Neural cell (in vitro differentiated cells): Measurements from ENCODE around the gene CPA3. TPM values are rescaled to one million over a fixed set of nuclear protein-coding genes. Genes with fewer than 3 reads are reported as not detected.

ENCODE experiments used
- H2AFZ ChIP-seq: fragments of 200-600, 300-800 bp; sonication (generic), shearing (Covaris generic); 2 replicates; pipeline ENCODE4 v1.6.0; 2014; ENCODE audit warnings: low read depth, mild to moderate bottlenecking, antibody characterized with exemption, low read length, moderate library complexity
- H3F3A ChIP-seq: fragments of 200-600 bp; shearing (Covaris generic); 2 replicates; pipeline ENCODE4 v1.6.1; 2016; ENCODE audit warnings: mild to moderate bottlenecking, moderate library complexity, mixed read lengths, antibody characterized with exemption, low read length; ENCODE audit not compliant: insufficient read depth, poor library complexity, severe bottlenecking
- H3K27ac ChIP-seq: fragments of 200-600, 300-800 bp; sonication (generic), shearing (Covaris generic); 2 replicates; pipeline ENCODE4 v1.5.1; 2014; ENCODE audit warnings: mild to moderate bottlenecking, low read length, moderate library complexity
- H3K27me3 ChIP-seq: fragments of 300-800, 200-600 bp; sonication (generic), shearing (Covaris generic); 2 replicates; pipeline ENCODE4 v1.6.0; 2014; ENCODE audit warnings: mild to moderate bottlenecking, low read depth, low read length, moderate library complexity; ENCODE audit not compliant: insufficient read depth
- H3K36me3 ChIP-seq: fragments of 300-800, 200-600 bp; sonication (generic), shearing (Covaris generic); 2 replicates; pipeline ENCODE4 v1.5.1; 2014; ENCODE audit warnings: mild to moderate bottlenecking, antibody characterized with exemption, low read length, moderate library complexity; ENCODE audit not compliant: insufficient read depth
- H3K4me2 ChIP-seq: fragments of 300-800, 200-600 bp; sonication (generic), shearing (Covaris generic); 2 replicates; pipeline ENCODE4 v1.6.0; 2014; ENCODE audit warnings: mild to moderate bottlenecking, low read length
- H3K4me3 ChIP-seq: fragments of 300-800, 200-600 bp; sonication (generic), shearing (Covaris generic); 2 replicates; pipeline ENCODE4 v1.5.1; 2014; ENCODE audit warnings: mild to moderate bottlenecking, low read length, moderate library complexity
- H3K79me2 ChIP-seq: fragments of 200-600 bp; shearing (Covaris generic); replicated peaks from 2 replicates; pipeline ENCODE4 v1.6.0; 2014; ENCODE audit warnings: mild to moderate bottlenecking, low read length, moderate library complexity; ENCODE audit not compliant: insufficient read depth
- H3K9ac ChIP-seq: fragments of 300-800, 200-600 bp; sonication (generic), shearing (Covaris generic); 2 replicates; pipeline ENCODE4 v1.6.1; 2016; ENCODE audit warnings: mild to moderate bottlenecking, low read length, mixed read lengths
- H3K9me2 ChIP-seq: fragments of 200-600 bp; shearing (Covaris generic); 2 replicates; pipeline ENCODE4 v1.6.1; 2016; ENCODE audit warnings: mild to moderate bottlenecking, low read length, mixed read lengths; ENCODE audit not compliant: insufficient read depth
- H3K9me3 ChIP-seq: fragments of 200-600, 300-800 bp; sonication (generic), shearing (Covaris generic); 2 replicates; pipeline ENCODE4 v1.6.1; 2016; ENCODE audit warnings: mild to moderate bottlenecking, mixed run types, low read length, moderate library complexity, mixed read lengths
- H4K20me1 ChIP-seq: fragments of 200-600 bp; shearing (Covaris generic); 2 replicates; pipeline ENCODE4 v1.6.1; 2016; ENCODE audit warnings: mild to moderate bottlenecking, mixed run types; ENCODE audit not compliant: insufficient read depth
- EP300 ChIP-seq: fragments of 450-650 bp; conservative IDR thresholded peaks from 2 replicates; pipeline ENCODE4 v1.6.1; 2014; ENCODE audit warnings: antibody characterized with exemption, mild to moderate bottlenecking, moderate library complexity; ENCODE audit not compliant: poor library complexity, severe bottlenecking
- EZH2 ChIP-seq: fragments of 200-600, 300-800 bp; shearing (Covaris generic), sonication (generic); IDR thresholded peaks from 2 replicates; pipeline ENCODE4 v1.6.1; 2014; ENCODE audit warnings: antibody characterized with exemption, low read length, borderline replicate concordance, mild to moderate bottlenecking; ENCODE audit not compliant: insufficient read depth, poor library complexity, severe bottlenecking
- MXI1 ChIP-seq: fragments of 450-650 bp; conservative IDR thresholded peaks from 2 replicates; pipeline ENCODE4 v1.6.1; 2014; ENCODE audit warnings: antibody characterized with exemption, mild to moderate bottlenecking; ENCODE audit not compliant: poor library complexity, severe bottlenecking
- POLR2AphosphoS5 ChIP-seq: IDR thresholded peaks from 2 replicates; pipeline ENCODE4 v1.6.1; 2012
- RAD21 ChIP-seq: fragments of 450-650 bp; conservative IDR thresholded peaks from 2 replicates; pipeline ENCODE4 v1.6.1; 2014; ENCODE audit warnings: antibody characterized with exemption, mild to moderate bottlenecking, moderate library complexity
- SMC3 ChIP-seq: fragments of 450-650 bp; conservative IDR thresholded peaks from 2 replicates; pipeline ENCODE4 v1.6.1; 2014; ENCODE audit warnings: antibody characterized with exemption, mild to moderate bottlenecking, moderate library complexity; ENCODE audit not compliant: poor library complexity
- TAF1 ChIP-seq: IDR thresholded peaks from 2 replicates; pipeline ENCODE4 v1.6.1; 2012; ENCODE audit warnings: low read depth
- polyA plus RNA-seq: library from polyadenylated mRNA; depleted of rRNA; stranded (reverse); fragments of >200 nt; gene quantifications from 2 replicates; pipeline ENCODE4 v1.2.3, GENCODE V29; 2014
- TF ChIP-seq, protein P1 (sequence below): IDR thresholded peaks from 2 replicates; pipeline ENCODE4 v1.6.1; 2012; ENCODE audit warnings: borderline replicate concordance
- TF ChIP-seq, protein P2 (sequence below): fragments of 450-650 bp; IDR thresholded peaks from 2 replicates; pipeline ENCODE4 v1.5.1; 2014; ENCODE audit warnings: antibody characterized with exemption, mild to moderate bottlenecking, moderate library complexity; ENCODE audit not compliant: poor library complexity, severe bottlenecking

The CPA3 gene
- polyA plus RNA-seq, 1 donor from 2014 or later: not detected

DNA sequence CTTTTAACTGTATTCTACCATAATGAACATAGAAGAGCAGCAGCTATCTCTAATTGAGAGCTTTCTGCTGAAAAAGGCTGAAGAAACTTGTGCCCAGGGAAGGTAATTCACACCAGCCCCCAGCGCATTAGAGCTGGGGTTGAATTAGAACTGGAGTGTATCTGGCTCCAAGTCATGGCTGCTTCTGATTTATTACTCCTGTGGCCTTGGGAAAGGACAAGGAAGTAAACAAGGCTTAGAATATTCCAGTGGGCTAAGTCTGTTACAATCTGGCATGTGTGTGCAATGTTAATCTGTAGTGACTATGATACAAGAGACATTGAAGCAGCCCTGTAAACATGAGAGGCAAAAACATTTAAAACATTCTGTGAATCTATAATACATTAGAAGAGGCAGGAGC is 18.1 kb downstream of the CPA3 start:
- TF ChIP-seq RAD21: no peak
- TF ChIP-seq POLR2AphosphoS5: no peak
- TF ChIP-seq, protein P1, sequence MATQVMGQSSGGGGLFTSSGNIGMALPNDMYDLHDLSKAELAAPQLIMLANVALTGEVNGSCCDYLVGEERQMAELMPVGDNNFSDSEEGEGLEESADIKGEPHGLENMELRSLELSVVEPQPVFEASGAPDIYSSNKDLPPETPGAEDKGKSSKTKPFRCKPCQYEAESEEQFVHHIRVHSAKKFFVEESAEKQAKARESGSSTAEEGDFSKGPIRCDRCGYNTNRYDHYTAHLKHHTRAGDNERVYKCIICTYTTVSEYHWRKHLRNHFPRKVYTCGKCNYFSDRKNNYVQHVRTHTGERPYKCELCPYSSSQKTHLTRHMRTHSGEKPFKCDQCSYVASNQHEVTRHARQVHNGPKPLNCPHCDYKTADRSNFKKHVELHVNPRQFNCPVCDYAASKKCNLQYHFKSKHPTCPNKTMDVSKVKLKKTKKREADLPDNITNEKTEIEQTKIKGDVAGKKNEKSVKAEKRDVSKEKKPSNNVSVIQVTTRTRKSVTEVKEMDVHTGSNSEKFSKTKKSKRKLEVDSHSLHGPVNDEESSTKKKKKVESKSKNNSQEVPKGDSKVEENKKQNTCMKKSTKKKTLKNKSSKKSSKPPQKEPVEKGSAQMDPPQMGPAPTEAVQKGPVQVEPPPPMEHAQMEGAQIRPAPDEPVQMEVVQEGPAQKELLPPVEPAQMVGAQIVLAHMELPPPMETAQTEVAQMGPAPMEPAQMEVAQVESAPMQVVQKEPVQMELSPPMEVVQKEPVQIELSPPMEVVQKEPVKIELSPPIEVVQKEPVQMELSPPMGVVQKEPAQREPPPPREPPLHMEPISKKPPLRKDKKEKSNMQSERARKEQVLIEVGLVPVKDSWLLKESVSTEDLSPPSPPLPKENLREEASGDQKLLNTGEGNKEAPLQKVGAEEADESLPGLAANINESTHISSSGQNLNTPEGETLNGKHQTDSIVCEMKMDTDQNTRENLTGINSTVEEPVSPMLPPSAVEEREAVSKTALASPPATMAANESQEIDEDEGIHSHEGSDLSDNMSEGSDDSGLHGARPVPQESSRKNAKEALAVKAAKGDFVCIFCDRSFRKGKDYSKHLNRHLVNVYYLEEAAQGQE: no peak
- no peak for TF ChIP-seq MXI1
- no peak for TF ChIP-seq EZH2
- TF ChIP-seq, protein P2, sequence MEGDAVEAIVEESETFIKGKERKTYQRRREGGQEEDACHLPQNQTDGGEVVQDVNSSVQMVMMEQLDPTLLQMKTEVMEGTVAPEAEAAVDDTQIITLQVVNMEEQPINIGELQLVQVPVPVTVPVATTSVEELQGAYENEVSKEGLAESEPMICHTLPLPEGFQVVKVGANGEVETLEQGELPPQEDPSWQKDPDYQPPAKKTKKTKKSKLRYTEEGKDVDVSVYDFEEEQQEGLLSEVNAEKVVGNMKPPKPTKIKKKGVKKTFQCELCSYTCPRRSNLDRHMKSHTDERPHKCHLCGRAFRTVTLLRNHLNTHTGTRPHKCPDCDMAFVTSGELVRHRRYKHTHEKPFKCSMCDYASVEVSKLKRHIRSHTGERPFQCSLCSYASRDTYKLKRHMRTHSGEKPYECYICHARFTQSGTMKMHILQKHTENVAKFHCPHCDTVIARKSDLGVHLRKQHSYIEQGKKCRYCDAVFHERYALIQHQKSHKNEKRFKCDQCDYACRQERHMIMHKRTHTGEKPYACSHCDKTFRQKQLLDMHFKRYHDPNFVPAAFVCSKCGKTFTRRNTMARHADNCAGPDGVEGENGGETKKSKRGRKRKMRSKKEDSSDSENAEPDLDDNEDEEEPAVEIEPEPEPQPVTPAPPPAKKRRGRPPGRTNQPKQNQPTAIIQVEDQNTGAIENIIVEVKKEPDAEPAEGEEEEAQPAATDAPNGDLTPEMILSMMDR: no peak
- TF ChIP-seq TAF1: no peak
- no peak for TF ChIP-seq EP300
- no peak for TF ChIP-seq SMC3
- Histone ChIP-seq H3F3A (no peaks in the 10 kb centered on the region), H3K36me3 (no peaks in the 10 kb centered on the region), H3K9me2 (no peaks in the 10 kb centered on the region), H3K79me2 (no peaks in the 10 kb centered on the region), H3K4me3 (no peak overlapping the region), H4K20me1 (no peaks in the 10 kb centered on the region), H3K27ac (no peak overlapping the region), H3K4me2 (no peak overlapping the region), H2AFZ (no peak overlapping the region), H3K9me3 (no peaks in the 10 kb centered on the region), H3K9ac (no peak overlapping the region), H3K27me3 (no peaks in the 10 kb centered on the region)

DNA sequence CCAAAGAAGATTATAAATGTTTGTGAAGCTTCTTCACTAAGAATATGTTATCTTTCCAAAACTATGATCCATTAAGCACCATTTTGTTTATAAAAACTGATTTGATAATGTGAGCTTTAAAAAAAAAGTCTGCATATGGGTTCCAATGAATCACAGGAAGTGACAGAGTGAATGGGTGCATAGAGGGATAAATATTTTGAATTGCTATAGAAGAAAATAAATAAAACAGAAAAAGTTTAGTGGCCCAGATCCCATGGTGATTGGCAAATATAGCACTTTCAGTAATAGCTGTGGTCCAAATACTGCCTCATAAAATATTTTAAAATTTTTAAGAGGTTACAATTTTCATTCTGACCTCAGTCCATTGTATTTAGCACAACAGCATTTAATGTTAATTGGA is 19.2 kb downstream of the CPA3 start:
- no peak for TF ChIP-seq EP300
- no peak for TF ChIP-seq POLR2AphosphoS5
- TF ChIP-seq, protein P2: no peak
- TF ChIP-seq EZH2: no peak
- TF ChIP-seq RAD21: no peak
- TF ChIP-seq SMC3: no peak
- TF ChIP-seq, protein P1: no peak
- TF ChIP-seq MXI1: no peak
- TF ChIP-seq TAF1: no peak
- no peaks in the 10 kb centered on the region for H3K36me3 ChIP-seq
- no peaks in the 10 kb centered on the region for H3K79me2 ChIP-seq

More for the DNA sequence above, 19.2 kb downstream of the CPA3 start:
- Histone ChIP-seq H3K9me2 (no peaks in the 10 kb centered on the region), H2AFZ (no peak overlapping the region), H4K20me1 (no peaks in the 10 kb centered on the region), H3F3A (no peaks in the 10 kb centered on the region), H3K4me2 (no peak overlapping the region), H3K9me3 (no peaks in the 10 kb centered on the region), H3K4me3 (no peak overlapping the region), H3K27me3 (no peaks in the 10 kb centered on the region), H3K9ac (no peak overlapping the region), H3K27ac (no peak overlapping the region)
